Measurements from ENCODE around the gene HPX. TPM values are rescaled to one million over a fixed set of nuclear protein-coding genes. Genes with fewer than 3 reads are reported as not detected.

Gene HPX
- total and polyA plus RNA-seq, 2 of the 13 experiments (the other 11 are each of a cell fraction or from before 2014, with no cell fraction given) = 9.2 to 57.4 TPM

GRCh38 chr11:6481012-6481923 lies 40.5 kb upstream of the HPX start, which contains the start of the genes ARFIP2 and TIMM10B (continued):
- TF ChIP-seq ZNF503 (CRISPR knock-in tag; IDR thresholded peaks at IDR 0.05) = no peak
- peak; percentile 79; the same call in 1 of the 2 replicates for TF ChIP-seq ZNF788 (CRISPR knock-in tag; IDR thresholded peaks at IDR 0.05; ENCODE audit: borderline replicate concordance)
- TF ChIP-seq TFAP4 (IDR thresholded peaks at IDR 0.05; ENCODE audit: borderline replicate concordance, low read depth) = peak; percentile 31; the same call in 1 of the 2 replicates
- TF ChIP-seq SALL1 (CRISPR knock-in tag; IDR thresholded peaks at IDR 0.05) = peak; percentile 88
- peak; percentile 70 for TF ChIP-seq FOXA3 (CRISPR knock-in tag; IDR thresholded peaks at IDR 0.05)
- no peak for TF ChIP-seq ZBTB14 (CRISPR knock-in tag; IDR thresholded peaks at IDR 0.05)
- TF ChIP-seq ZNF607 (CRISPR knock-in tag; IDR thresholded peaks at IDR 0.05; ENCODE audit: borderline replicate concordance) = peak; percentile 97; the same call in 1 of the 2 replicates
- peak; percentile 91 for TF ChIP-seq RBFOX2 (IDR thresholded peaks at IDR 0.05; ENCODE audit: low read depth, low read length)
- TF ChIP-seq TOPORS (CRISPR knock-in tag; IDR thresholded peaks at IDR 0.05) = no peak
- peak; percentile 76; the same call in 1 of the 2 replicates for TF ChIP-seq SIN3A (IDR thresholded peaks at IDR 0.05; ENCODE audit: borderline replicate concordance, low read depth, low read length)
- TF ChIP-seq TP53 (CRISPR knock-in tag; conservative IDR thresholded peaks at IDR 0.05) = no peak
- no peak for TF ChIP-seq GTF3A (CRISPR knock-in tag; conservative IDR thresholded peaks at IDR 0.05)
- TF ChIP-seq HOMEZ (CRISPR knock-in tag; IDR thresholded peaks at IDR 0.05; ENCODE audit: low read depth) = no peak; the same call in 1 of the 2 replicates
- TF ChIP-seq ARNT2 (CRISPR knock-in tag; IDR thresholded peaks at IDR 0.05; ENCODE audit: low read depth) = peak; percentile 59
- no peak for TF ChIP-seq SOX6 (IDR thresholded peaks at IDR 0.05)
- peak; percentile 71 for TF ChIP-seq SOX6 (CRISPR knock-in tag; IDR thresholded peaks at IDR 0.05)
- TF ChIP-seq PBX2 (CRISPR knock-in tag; IDR thresholded peaks at IDR 0.05) = no peak
- no peak for TF ChIP-seq THYN1 (CRISPR knock-in tag; IDR thresholded peaks at IDR 0.05; ENCODE audit: borderline replicate concordance, low read depth)
- no peak for TF ChIP-seq CC2D1A (CRISPR knock-in tag; IDR thresholded peaks at IDR 0.05)
- peak; percentile 88 for TF ChIP-seq AGO1 (IDR thresholded peaks at IDR 0.05; ENCODE audit: low read depth, low read length, poor library complexity, severe bottlenecking)
- TF ChIP-seq ZBTB2 (CRISPR knock-in tag; IDR thresholded peaks at IDR 0.05; ENCODE audit: low read depth) = 0 out of 2 replicates have a peak, but pooled peaks have one; percentile 35

All from HepG2 (cell line).